D721Med (cell line): Measurements from ENCODE around the gene RHOT1.
"Not testable (repeated sequence)": the region's sequence is repeated elsewhere in the genome, so short reads cannot be mapped to it uniquely, and the experiment has no call there.

Source experiments
- DNase-seq: peaks from one replicate; pipeline ENCODE4 v3.0.0; 2011; ENCODE audit warnings: low spot score; ENCODE audit not compliant: insufficient read length
- FAIRE-seq: peaks from 2 replicates; lab custom pipeline; 2011; peaks lifted over from hg19 to GRCh38; lab: Jason Lieb, UNC
- TF ChIP-seq, protein P1 (sequence below): IDR thresholded peaks from 2 replicates; pipeline ENCODE4 v1.5.1; 2012; ENCODE audit warnings: mild to moderate bottlenecking, control low read depth; ENCODE audit not compliant: insufficient read depth; ENCODE audit errors: missing control alignments

RHOT1 gene

DNA sequence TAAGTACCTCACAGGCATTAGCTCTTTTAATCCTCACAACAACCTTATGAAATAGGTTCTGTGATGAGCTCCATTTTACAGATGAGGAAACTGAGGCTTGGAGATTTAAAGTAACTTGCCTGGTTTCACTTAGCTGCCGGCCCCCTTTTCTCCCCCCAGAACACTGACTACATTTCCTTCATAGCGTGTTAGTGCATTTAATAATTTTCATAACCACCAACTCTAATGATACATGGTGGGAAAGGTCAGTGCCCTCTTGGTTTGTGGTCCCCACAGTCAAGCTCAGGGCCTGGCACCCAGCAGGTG lies 16.5 kb upstream of the RHOT1 start:
- TF ChIP-seq, protein P1, sequence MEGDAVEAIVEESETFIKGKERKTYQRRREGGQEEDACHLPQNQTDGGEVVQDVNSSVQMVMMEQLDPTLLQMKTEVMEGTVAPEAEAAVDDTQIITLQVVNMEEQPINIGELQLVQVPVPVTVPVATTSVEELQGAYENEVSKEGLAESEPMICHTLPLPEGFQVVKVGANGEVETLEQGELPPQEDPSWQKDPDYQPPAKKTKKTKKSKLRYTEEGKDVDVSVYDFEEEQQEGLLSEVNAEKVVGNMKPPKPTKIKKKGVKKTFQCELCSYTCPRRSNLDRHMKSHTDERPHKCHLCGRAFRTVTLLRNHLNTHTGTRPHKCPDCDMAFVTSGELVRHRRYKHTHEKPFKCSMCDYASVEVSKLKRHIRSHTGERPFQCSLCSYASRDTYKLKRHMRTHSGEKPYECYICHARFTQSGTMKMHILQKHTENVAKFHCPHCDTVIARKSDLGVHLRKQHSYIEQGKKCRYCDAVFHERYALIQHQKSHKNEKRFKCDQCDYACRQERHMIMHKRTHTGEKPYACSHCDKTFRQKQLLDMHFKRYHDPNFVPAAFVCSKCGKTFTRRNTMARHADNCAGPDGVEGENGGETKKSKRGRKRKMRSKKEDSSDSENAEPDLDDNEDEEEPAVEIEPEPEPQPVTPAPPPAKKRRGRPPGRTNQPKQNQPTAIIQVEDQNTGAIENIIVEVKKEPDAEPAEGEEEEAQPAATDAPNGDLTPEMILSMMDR = no peak
- no peak for DNase-seq
- FAIRE-seq = no peak

DNA sequence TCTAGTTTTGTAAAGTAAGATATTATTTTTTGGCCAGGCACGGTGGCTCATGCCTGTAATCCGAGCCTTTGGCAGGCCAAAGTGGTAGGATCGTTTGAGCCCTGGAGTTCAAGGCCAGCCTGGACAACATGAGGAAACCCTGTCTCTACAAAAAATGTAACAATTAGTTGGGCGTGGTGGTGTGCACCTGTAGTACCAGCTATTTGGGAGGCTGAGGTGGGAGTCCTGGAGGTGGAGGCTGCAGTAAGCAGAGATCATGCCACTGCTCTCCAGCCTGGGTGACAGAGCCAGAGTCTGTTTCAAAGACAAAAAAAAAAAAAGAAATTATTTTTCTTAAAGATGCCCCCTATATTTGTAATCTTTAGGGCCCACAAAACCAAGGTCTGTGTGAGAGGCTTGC lies 16.0 kb upstream of the RHOT1 start:
- TF ChIP-seq, protein P1 = no peak
- FAIRE-seq (no peak), DNase-seq (no peak)

- FAIRE-seq (no peak), DNase-seq (no peak)
- TF ChIP-seq, protein P1 = no peak
These were observed 15.6 kb upstream of the RHOT1 start for GRCh38 chr17:32126746-32127145.

DNA sequence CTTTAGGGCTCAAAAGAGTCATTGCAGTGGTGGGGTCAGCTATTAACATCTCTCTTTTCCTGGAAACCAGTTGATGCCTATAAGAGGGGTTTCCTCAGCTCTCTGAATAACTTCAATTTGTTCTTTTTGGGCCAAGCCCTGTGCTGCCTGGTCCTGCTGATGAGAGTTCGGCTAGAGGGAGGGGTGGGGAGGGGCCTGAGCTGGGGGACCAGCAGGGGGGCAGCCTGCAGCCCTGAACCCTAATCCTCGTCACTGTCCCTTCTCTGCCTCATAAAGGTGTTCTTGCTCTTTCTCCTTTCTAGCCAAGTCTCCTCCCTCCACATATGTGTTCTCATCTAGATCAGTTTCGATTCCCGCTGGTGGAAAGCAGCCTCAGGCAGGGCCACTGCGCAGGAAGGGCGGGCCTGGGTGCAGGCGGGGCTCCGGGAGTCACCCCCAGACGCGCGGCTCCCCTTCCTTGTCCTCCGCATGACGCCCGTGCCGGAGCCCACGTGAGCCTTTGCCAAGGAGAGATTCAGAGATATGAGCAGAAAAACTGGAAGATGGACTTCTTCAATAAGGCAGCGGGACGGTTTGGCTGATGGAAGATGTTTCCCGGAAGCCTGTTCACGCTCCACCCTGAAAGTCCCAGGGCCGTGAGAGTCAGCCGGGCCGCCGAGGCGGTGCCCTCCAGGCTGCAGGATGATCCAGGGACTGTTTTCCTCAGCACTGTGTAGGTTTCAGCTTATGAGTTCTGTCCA lies 15.0 kb upstream of the RHOT1 start:
- TF ChIP-seq, protein P1 = no peak
- FAIRE-seq = no peak

DNA sequence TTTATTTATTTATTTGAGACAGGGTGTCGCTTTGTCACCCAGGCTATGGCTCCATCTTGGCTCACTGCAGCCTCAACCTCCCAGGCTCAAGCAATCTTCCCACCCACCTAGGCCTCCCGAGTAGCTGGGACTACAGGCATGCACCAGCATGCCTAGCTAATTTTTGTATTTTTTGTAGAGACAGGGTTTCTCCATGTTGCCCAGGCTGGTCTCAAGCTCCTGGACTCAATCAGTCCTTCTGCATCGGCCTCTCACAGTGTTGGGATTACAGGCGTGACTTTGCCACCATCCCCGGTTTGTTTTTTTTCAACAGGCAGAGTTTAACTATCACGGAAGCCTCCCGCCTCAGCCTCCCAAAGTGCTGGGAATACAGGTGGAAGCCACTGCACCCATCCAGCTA lies 13.8 kb upstream of the RHOT1 start:
- not testable (repeated sequence) for FAIRE-seq, DNase-seq

More for the DNA sequence above, 15.0 kb upstream of the RHOT1 start:
- no peak for DNase-seq

GRCh38 chr17:32135497-32136117 lies 6.7 kb upstream of the RHOT1 start:
- not testable (repeated sequence) for FAIRE-seq, DNase-seq

GRCh38 chr17:32136856-32137255 lies 5.4 kb upstream of the RHOT1 start:
- TF ChIP-seq, protein P1 = no peak
- no peak for DNase-seq
- FAIRE-seq = no peak

DNA sequence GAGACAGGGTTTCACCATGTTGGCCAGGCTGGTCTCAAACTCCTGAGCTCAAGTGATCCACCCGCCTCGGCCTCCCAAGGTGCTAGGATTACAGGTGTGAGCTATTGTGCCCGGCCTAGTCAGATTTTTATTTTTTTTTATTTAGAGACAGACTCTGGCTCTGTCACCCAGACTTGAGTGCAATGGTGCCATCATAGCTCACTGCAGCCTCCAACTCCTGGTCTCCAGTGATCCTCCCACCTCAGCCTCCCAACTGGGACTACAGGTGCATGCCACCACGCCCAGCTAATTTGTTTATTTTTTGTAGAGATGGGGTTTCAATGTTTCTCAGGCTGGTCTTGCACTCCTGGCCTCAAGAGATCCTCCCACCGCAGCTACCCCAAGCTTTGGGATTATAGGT lies 2.8 kb upstream of the RHOT1 start:
- DNase-seq = not testable (repeated sequence)

More for the DNA sequence above, 2.8 kb upstream of the RHOT1 start:
- FAIRE-seq = not testable (repeated sequence)
